ENCODE data around the gene SKA2. TPM values are rescaled to one million over a fixed set of nuclear protein-coding genes. Genes with fewer than 3 reads are reported as not detected.
"Not testable (repeated sequence)": the region's sequence is repeated elsewhere in the genome, so short reads cannot be mapped to it uniquely, and the experiment has no call there.

The SKA2 gene
- total and polyA plus RNA-seq, 2 donors (not counting 3 experiments of a cell fraction or from before 2014, with no cell fraction given) = 12.9 to 79.6 TPM

- no peak for TF ChIP-seq JUN (IDR thresholded peaks at IDR 0.05; ENCODE audit: borderline replicate concordance, insufficient read depth, insufficient read length, low read depth)
- no peak for TF ChIP-seq MYC (IDR thresholded peaks at IDR 0.05; ENCODE audit: low read depth, low read length)
- no peak for TF ChIP-seq EZH2 (IDR thresholded peaks at IDR 0.05; ENCODE audit: borderline replicate concordance, low read depth, low read length, severe bottlenecking)
- no peak for TF ChIP-seq CTCF (IDR thresholded peaks at IDR 0.05; ENCODE audit: extremely low read depth in 1 of 2, insufficient read depth in 1 of 2, low read depth in 1 of 2, low read length in 2 of 2)
- TF ChIP-seq FOS (IDR thresholded peaks at IDR 0.05; ENCODE audit: borderline replicate concordance, insufficient read depth, low read length) = no peak
- no TSS peak for BruUV-seq (replicated peaks)
- POLR2A ChIA-PET = no interaction called here
Measured at GRCh38 chr17:59141860-59142259, 13.1 kb downstream of the SKA2 start.

GRCh38 chr17:59139939-59140338 lies 15.0 kb downstream of the SKA2 start:
- dilution Hi-C loops (cut with MboI; ENCODE audit: extremely low pct_ligation_motif_present, low sequenced_read_pairs) = no loop called here
- no peaks in the 10 kb centered on the region for H3K27me3 ChIP-seq (ENCODE audit: control insufficient read depth in 2 of 2, insufficient read depth in 2 of 2, low read length in 2 of 2)
- no peak overlapping the region for H3K4me3 ChIP-seq (replicated peaks in 1 of 3; ENCODE audit: insufficient read depth in 1 of 3, low read depth in 1 of 3, low read length in 3 of 3)
- no peaks in the 10 kb centered on the region for H3K9me1 ChIP-seq (replicated peaks; ENCODE audit: control insufficient read depth, extremely low read depth, insufficient read depth, low read length)
- no peak for FAIRE-seq
- no peaks in the 10 kb centered on the region for H3K9me3 ChIP-seq (replicated peaks; ENCODE audit: control insufficient read depth, insufficient read depth, low read length)
- peaks cover 92% of the 10 kb centered on the region for H3K79me2 ChIP-seq (ENCODE audit: control insufficient read depth, insufficient read depth, low read length)
- H3K9ac ChIP-seq (replicated peaks; ENCODE audit: extremely low read depth, insufficient read depth, low read length) = no peak overlapping the region
- TF ChIP-seq CTCF (IDR thresholded peaks at IDR 0.05; ENCODE audit: extremely low read depth in 1 of 2, insufficient read depth in 1 of 2, low read depth in 1 of 2, low read length in 2 of 2) = no peak
- ChIA-PET CTCF (interaction anchor here (1.1 kb wide), 1 partner anchor 12 kb away, joined by 5 read pairs; no protein-coding TSS in a partner anchor), POLR2A (no interaction called here)
- intact Hi-C loops (cut with micrococcal nuclease) = no loop called here
- H3K27ac ChIP-seq (ENCODE audit: insufficient read depth, low read depth, low read length) = no peak overlapping the region
- H3K4me2 ChIP-seq (ENCODE audit: insufficient read depth, low read length) = no peak overlapping the region
- no peak for DNase-seq (ENCODE audit: low read depth, low spot score)
- BruUV-seq (replicated peaks) = no TSS peak
- no peaks in the 10 kb centered on the region for H3K36me3 ChIP-seq (ENCODE audit: control insufficient read depth in 2 of 2, extremely low read depth in 1 of 2, insufficient read depth in 2 of 2, low read length in 2 of 2)
- H2AFZ ChIP-seq (ENCODE audit: low read depth, low read length) = no peak overlapping the region
- H3K4me1 ChIP-seq (ENCODE audit: control insufficient read depth, extremely low read depth, insufficient read depth, low read length) = no peaks in the 10 kb centered on the region
- peaks cover 2% of the 10 kb centered on the region for H4K20me1 ChIP-seq (replicated peaks; ENCODE audit: control insufficient read depth, extremely low read depth, insufficient read depth, low read length)

More at GRCh38 chr17:59141860-59142259, 13.1 kb downstream of the SKA2 start:
- no peak overlapping the region for H2AFZ ChIP-seq (ENCODE audit: low read depth, low read length)
- DNase-seq (ENCODE audit: low read depth, low spot score) (no peak), FAIRE-seq (no peak)
- H4K20me1 ChIP-seq (replicated peaks; ENCODE audit: control insufficient read depth, extremely low read depth, insufficient read depth, low read length) = peaks cover 2% of the 10 kb centered on the region
- H3K9me1 ChIP-seq (replicated peaks; ENCODE audit: control insufficient read depth, extremely low read depth, insufficient read depth, low read length) = no peaks in the 10 kb centered on the region
- no peaks in the 10 kb centered on the region for H3K9me3 ChIP-seq (replicated peaks; ENCODE audit: control insufficient read depth, insufficient read depth, low read length)
- H3K9ac ChIP-seq (replicated peaks; ENCODE audit: extremely low read depth, insufficient read depth, low read length) = no peak overlapping the region
- H3K4me1 ChIP-seq (ENCODE audit: control insufficient read depth, extremely low read depth, insufficient read depth, low read length) = no peaks in the 10 kb centered on the region
- H3K27me3 ChIP-seq (ENCODE audit: control insufficient read depth in 2 of 2, insufficient read depth in 2 of 2, low read length in 2 of 2) = no peaks in the 10 kb centered on the region
- no peak overlapping the region for H3K27ac ChIP-seq (ENCODE audit: insufficient read depth, low read depth, low read length)
- H3K4me3 ChIP-seq (replicated peaks in 1 of 3; ENCODE audit: insufficient read depth in 1 of 3, low read depth in 1 of 3, low read length in 3 of 3) = no peak overlapping the region
- peaks cover 95% of the 10 kb centered on the region for H3K79me2 ChIP-seq (ENCODE audit: control insufficient read depth, insufficient read depth, low read length)
- intact Hi-C loops (cut with micrococcal nuclease) (no loop called here), dilution Hi-C loops (cut with MboI; ENCODE audit: extremely low pct_ligation_motif_present, low sequenced_read_pairs) (no loop called here)
- H3K4me2 ChIP-seq (ENCODE audit: insufficient read depth, low read length) = no peak overlapping the region
- CTCF ChIA-PET = no interaction called here
- H3K36me3 ChIP-seq (ENCODE audit: control insufficient read depth in 2 of 2, extremely low read depth in 1 of 2, insufficient read depth in 2 of 2, low read length in 2 of 2) = no peaks in the 10 kb centered on the region

GRCh38 chr17:59138339-59138738 lies 16.6 kb downstream of the SKA2 start:
- H3K4me3 ChIP-seq (replicated peaks in 1 of 3; ENCODE audit: insufficient read depth in 1 of 3, low read depth in 1 of 3, low read length in 3 of 3); BruUV-seq (replicated peaks); H3K4me1 ChIP-seq (ENCODE audit: control insufficient read depth, extremely low read depth, insufficient read depth, low read length); intact Hi-C loops (cut with micrococcal nuclease); H4K20me1 ChIP-seq (replicated peaks; ENCODE audit: control insufficient read depth, extremely low read depth, insufficient read depth, low read length); H2AFZ ChIP-seq (ENCODE audit: low read depth, low read length); H3K27ac ChIP-seq (ENCODE audit: insufficient read depth, low read depth, low read length); H3K9me1 ChIP-seq (replicated peaks; ENCODE audit: control insufficient read depth, extremely low read depth, insufficient read depth, low read length); H3K4me2 ChIP-seq (ENCODE audit: insufficient read depth, low read length); H3K36me3 ChIP-seq (ENCODE audit: control insufficient read depth in 2 of 2, extremely low read depth in 1 of 2, insufficient read depth in 2 of 2, low read length in 2 of 2); H3K9me3 ChIP-seq (replicated peaks; ENCODE audit: control insufficient read depth, insufficient read depth, low read length); DNase-seq (ENCODE audit: low read depth, low spot score); H3K9ac ChIP-seq (replicated peaks; ENCODE audit: extremely low read depth, insufficient read depth, low read length); CTCF ChIA-PET; POLR2A ChIA-PET; FAIRE-seq; dilution Hi-C loops (cut with MboI; ENCODE audit: extremely low pct_ligation_motif_present, low sequenced_read_pairs); H3K27me3 ChIP-seq (ENCODE audit: control insufficient read depth in 2 of 2, insufficient read depth in 2 of 2, low read length in 2 of 2): not testable (repeated sequence)
- H3K79me2 ChIP-seq (ENCODE audit: control insufficient read depth, insufficient read depth, low read length) = peaks cover 91% of the 10 kb centered on the region
